Neural progenitor cell (in vitro differentiated cells): ENCODE results near the gene ERFL.

Source experiments
- EZH2 ChIP-seq: fragments of 200-600 bp; sonication (generic); IDR thresholded peaks from 2 replicates; pipeline ENCODE4 v1.6.1; 2017; ENCODE audit warnings: antibody characterized with exemption, mild to moderate bottlenecking, moderate library complexity
- EZH2phosphoT487 ChIP-seq: fragments of 200-600 bp; sonication (generic); IDR thresholded peaks from 2 replicates; pipeline ENCODE4 v1.6.1; 2017; ENCODE audit warnings: antibody characterized with exemption
- TF ChIP-seq, protein P1 (sequence below): fragments of 200-600 bp; sonication (generic); IDR thresholded peaks from 2 replicates; pipeline ENCODE4 v1.5.1; 2017; ENCODE audit warnings: antibody characterized with exemption, mild to moderate bottlenecking

DNA sequence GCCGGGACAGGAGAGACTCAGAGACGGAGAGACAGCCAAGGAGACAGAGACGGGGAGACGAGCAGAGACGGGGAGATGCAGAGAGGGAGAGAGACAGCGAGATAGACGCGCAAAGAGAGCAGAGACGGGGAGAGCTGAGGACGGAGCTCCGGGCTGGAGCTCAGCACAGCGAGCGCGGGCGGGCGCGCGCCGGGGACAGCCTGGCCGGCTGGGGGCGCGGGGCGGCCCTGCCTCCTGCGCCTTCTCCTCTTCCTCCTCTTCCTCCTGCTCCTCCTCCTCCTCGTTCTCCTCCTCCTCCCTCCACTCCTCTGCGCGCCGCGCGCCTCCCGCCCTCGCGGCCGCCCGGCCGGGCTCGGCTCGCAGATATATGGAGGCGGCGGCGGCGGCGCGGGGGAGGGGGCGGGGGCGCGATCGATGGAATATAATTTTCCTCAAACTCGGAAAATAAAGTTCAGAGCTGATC is at the start of gene ERFL:
- TF ChIP-seq, protein P1, sequence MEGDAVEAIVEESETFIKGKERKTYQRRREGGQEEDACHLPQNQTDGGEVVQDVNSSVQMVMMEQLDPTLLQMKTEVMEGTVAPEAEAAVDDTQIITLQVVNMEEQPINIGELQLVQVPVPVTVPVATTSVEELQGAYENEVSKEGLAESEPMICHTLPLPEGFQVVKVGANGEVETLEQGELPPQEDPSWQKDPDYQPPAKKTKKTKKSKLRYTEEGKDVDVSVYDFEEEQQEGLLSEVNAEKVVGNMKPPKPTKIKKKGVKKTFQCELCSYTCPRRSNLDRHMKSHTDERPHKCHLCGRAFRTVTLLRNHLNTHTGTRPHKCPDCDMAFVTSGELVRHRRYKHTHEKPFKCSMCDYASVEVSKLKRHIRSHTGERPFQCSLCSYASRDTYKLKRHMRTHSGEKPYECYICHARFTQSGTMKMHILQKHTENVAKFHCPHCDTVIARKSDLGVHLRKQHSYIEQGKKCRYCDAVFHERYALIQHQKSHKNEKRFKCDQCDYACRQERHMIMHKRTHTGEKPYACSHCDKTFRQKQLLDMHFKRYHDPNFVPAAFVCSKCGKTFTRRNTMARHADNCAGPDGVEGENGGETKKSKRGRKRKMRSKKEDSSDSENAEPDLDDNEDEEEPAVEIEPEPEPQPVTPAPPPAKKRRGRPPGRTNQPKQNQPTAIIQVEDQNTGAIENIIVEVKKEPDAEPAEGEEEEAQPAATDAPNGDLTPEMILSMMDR: no peak
- peak; percentile 5 for TF ChIP-seq EZH2phosphoT487
- peak; percentile 80 for TF ChIP-seq EZH2
